Stimulated activated CD4-positive, alpha-beta T cell treated with anti-CD3 and anti-CD28 coated beads, Interleukin-15, amount 100 ng/mL, for 1 hour (primary cell): ENCODE data around the gene SBNO2.

Source experiments
- DNase-seq, 2 donors: peaks; one replicate each; pipeline ENCODE4 v3.0.0-alpha.2; 2020; ENCODE audit warnings: low read depth in 1 of 2, low spot score in 1 of 2

The SBNO2 gene

GRCh38 chr19:1074544-1075283, 99.4 kb downstream of the SBNO2 start:
- peak; percentile 75 to 93 for DNase-seq

- no peak for DNase-seq
These were observed 100.0 kb downstream of the SBNO2 start for GRCh38 chr19:1073956-1074517.

GRCh38 chr19:1073063-1073955, 100.8 kb downstream of the SBNO2 start:
- no peak for DNase-seq

DNA sequence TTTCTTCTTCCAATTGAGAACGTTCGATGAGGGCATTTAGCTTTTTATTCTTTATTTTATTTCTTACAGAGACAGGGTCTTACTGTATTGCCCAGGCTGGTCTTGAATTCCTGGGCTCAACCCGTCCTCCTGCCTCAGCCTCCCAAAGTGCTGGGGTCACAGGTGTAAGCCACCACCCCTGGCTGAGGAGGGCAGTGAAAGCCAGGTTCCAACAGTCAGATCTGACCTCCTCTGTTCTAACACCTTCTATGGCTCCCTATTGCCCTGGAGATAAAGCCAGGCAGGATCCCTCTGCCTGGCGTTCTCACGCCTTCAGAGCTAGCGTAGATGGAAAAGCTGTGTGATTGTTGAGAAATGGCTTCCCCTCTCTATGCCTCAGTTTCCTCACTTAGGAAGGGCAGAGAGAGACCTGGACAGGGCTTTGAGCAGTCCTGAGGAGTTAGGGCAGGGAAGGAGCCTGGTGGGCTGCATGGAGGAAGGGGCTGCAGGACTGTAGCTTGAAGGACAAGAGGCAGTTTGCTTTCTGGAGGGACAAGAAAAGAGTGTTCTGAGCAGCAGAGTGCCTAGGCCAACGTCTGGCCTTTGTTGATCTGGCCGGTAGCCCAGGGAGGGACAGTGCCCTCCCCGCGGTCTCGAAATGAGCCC, 101.6 kb downstream of the SBNO2 start:
- DNase-seq = no peak

DNA sequence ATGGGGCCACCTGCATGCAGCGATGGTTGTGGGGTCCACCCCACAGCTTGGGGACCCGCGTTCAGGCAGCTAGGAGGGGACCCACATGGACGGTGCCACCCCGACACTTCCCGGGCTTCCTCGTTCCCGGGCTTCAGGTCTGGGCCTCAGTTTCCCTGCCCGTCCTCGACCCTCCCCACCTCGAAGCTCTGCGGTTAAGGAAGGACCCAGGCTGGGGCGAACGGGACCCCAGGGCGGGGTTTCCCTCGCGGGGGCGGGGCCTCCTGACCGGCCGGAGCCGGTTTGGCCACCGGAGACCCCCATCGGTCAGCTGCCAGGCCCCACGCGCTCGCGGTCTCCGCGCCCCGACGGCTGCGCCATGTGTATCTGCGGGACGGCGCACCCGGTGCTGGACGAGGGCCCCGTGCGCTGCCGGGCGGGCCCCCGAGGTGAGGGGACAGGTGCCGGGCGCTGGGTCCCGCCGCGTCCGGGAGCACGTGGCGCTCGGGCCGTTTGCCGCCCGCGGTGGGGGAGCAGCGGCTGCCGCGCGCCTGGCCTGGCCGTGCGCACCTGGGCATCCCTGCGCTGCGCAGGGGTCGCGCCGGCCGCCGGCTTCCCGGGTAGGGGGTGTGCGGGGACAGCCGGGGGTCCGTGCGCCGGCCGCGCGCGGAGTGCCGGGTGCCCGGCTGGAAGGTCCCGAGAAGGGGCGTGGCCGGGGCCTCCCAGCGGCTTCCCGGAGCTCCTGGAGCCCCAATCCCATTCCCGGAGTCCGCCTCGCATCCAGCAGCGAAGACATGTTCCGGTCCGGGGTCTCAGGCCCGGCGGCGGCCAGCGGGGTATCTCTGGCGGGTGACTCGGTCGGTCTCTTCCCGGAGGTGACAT, 102.9 kb downstream of the SBNO2 start:
- no peak for DNase-seq

DNA sequence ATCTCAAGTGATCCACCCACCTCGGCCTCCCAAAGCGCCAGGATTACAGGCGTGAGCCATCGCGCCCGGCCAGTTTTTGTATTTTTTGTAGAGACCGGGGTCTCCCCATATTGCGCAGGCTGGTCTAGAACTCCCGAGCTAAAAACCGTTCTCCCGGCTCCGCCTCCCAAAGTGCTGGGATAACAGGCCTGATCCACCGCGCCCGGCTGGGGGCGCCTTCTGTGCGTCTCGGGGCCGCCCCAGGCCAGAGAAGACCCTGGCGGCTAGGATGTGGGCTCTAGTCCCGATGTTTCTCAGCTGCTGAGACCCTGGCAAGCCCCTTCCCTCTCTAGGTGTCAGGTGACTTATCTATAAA, 103.5 kb downstream of the SBNO2 start:
- no peak for DNase-seq

- DNase-seq = peak in 1 of 2 donors; percentile 55
These were observed 104.9 kb downstream of the SBNO2 start for GRCh38 chr19:1069009-1069779.

DNA sequence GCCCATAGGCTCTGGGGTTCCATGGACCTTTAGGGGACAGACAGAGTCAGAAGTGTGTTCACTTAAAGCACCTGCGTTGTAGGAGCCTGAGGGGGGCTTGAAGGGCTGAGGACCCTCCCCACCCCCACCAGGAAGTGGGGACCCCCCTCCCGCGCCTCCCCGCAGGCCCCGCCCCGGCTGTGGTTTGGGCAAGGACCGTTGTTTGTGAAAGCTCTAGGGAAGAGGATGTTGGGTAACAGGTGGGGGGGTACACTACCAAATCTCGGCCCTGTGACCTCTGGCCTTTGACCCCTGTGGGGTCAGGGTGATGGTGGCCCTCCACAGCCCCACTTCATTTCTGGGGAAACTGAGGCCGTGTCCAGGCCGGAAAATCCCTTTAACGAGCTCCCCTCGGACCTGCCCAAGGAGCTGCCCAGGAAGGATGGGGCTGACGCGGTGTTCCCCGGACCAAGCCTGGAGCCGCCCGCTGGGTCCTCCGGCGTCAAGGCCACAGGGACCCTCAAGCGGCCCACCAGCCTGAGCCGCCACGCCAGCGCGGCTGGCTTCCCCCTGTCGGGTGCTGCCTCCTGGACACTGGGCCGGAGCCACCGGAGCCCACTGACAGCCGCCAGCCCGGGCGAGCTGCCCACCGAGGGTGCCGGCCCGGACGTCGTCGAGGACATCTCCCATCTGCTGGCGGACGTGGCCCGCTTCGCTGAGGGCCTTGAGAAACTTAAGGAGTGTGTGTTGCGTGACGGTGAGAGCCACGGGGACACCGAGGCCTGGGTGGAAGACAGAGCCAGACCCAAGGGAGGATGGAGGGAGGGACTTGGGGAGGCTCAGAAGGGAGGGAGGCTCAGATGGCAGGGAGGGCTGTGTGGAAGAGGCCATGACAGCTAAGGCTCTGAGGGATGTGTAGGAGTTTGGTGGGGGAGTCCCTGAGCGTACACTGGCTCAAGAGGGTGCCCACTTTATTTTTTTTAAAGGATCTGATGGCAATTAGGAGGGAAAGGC, 105.8 kb downstream of the SBNO2 start:
- DNase-seq = peak in 1 of 2 donors; percentile 57

DNA sequence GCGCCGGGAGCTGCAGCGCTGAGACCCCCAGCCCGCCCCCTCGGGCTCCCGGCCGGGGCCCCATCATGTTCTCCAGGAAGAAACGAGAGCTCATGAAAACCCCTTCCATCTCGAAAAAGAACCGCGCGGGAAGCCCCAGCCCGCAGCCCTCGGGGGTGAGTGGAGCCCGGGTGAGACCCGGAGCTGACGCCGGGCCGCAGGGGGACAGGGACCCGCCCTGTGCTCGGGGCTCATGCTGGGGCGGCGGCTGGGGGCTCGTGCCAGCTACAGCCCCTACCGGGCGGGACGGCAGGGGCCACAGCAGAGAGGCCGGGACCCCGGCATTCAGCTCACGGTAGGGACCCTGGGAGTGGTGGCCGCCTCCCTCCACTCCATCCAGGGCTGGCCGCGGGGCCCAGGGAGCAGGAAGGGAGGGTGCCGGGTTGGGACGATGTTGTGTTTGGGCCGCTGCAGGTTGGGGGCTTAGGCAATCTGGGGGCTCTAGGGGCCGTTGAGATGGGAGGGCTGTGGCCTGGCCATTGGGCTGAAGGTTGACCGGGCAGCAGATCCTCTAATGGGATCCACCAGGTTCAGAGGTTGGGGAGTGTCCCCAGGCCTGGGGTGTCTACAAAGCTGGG, 106.6 kb downstream of the SBNO2 start:
- peak in 1 of 2 donors; percentile 52 for DNase-seq

DNA sequence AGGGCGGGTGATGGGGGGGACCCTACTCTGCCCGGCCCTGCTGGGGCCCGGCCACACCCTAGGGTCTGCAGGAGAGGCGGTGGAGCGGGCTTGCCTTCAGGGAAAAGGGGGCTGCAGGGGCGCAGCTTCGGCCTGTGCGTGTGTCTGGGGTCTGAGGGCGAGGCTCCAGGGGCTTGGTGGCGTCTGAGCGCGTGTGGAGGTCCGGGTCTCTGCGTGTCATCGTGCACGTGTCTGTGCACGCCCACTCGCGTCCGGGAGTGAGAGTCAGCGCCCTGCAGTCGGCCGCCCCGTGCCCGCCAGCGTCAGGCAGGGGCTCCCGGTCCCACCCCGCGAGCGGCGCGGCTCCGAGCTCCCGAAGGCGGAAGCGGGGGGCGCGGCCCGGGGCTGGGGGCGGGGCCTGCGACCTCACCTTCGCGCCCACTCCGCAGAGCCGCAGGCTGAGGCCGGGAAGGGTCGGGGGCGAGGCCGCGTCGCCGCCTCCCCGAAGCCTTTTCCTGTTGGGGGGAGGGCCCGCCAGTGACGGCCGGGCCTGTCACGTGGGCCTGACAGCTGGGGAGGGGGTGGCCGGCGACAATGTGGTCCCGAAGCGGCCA, 107.2 kb downstream of the SBNO2 start, which contains the start of gene ARHGAP45:
Gene ARHGAP45 (plus strand): TSS at position 420 of the 593 bp plus-strand sequence. CDS start 239 bp downstream, outside the sequence.
- peak; percentile 62 to 78 for DNase-seq

DNA sequence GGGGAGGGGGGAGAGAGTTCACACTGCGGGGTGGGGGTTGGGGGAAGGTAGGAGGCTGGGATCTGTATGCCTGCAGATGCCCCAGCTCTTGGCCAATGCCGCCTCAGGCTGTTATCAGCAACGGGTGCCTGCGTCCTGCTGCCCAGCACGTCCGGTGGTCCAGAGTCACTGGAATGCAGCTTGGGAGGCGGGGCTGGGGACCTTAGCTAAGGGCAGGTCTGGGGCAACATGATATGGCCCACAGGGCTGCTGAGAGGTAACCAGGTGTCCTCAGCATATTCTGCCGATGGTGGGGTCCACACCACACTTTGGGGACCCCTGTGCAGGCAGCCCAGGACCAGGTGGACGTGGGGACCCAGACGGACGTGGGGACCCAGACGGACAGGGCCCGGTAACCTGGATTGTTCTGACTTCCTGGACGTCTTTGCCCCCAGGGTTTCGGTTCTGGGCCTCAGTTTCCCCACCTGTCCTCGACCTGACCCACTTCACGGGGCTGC, 107.8 kb downstream of the SBNO2 start:
- no peak for DNase-seq

- DNase-seq = no peak
These were observed 108.4 kb downstream of the SBNO2 start for GRCh38 chr19:1065606-1066109.

GRCh38 chr19:1064661-1065605, 109.1 kb downstream of the SBNO2 start:
- peak; percentile 55 to 72 for DNase-seq

GRCh38 chr19:1063909-1064660, 110.0 kb downstream of the SBNO2 start:
- DNase-seq = no peak
